HepG2 (cell line): ENCODE measurements around the gene CSNK1D.

Experiments
- MYNN ChIP-seq: sonication (generic); formaldehyde crosslinking; IDR thresholded peaks from 2 replicates; pipeline ENCODE4 v1.4.0; 2020; ENCODE audit warnings: mild to moderate bottlenecking, low read depth, missing genetic modification reagents
- RAD51 ChIP-seq: fragments of 450-650 bp; IDR thresholded peaks from 2 replicates; pipeline ENCODE4 v1.6.1; 2016; ENCODE audit warnings: borderline replicate concordance
- SP2 ChIP-seq: sonication (generic); formaldehyde crosslinking; IDR thresholded peaks from 2 replicates; pipeline ENCODE4 v1.5.1; 2020; ENCODE audit warnings: mild to moderate bottlenecking, missing genetic modification reagents
- ZBTB1 ChIP-seq: sonication (generic); formaldehyde crosslinking; IDR thresholded peaks from 2 replicates; pipeline ENCODE4 v1.4.0; 2020; ENCODE audit warnings: missing genetic modification reagents, borderline replicate concordance
- ZFP82 ChIP-seq: sonication (generic); formaldehyde crosslinking; IDR thresholded peaks from 2 replicates; pipeline ENCODE4 v1.5.1; 2020; ENCODE audit warnings: mild to moderate bottlenecking, missing genetic modification reagents, borderline replicate concordance
- ZKSCAN8 ChIP-seq: IDR thresholded peaks from 2 replicates; pipeline ENCODE4 v1.6.1; 2016; ENCODE audit warnings: borderline replicate concordance, missing genetic modification reagents, missing compliant biosample characterization
- ZSCAN25 ChIP-seq: sonication (generic); formaldehyde crosslinking; IDR thresholded peaks from 2 replicates; pipeline ENCODE4 v1.8.0; 2022; ENCODE audit warnings: mild to moderate bottlenecking, missing genetic modification reagents
- TF ChIP-seq, protein P1 (sequence below): sonication (generic); formaldehyde crosslinking; IDR thresholded peaks from 2 replicates; pipeline ENCODE4 v1.5.0; 2020; ENCODE audit warnings: missing genetic modification reagents
- TF ChIP-seq, protein P2 (sequence below): sonication (generic); formaldehyde crosslinking; IDR thresholded peaks from 2 replicates; pipeline ENCODE4 v1.5.0; 2020; ENCODE audit warnings: mild to moderate bottlenecking, missing genetic modification reagents, moderate library complexity
- TF ChIP-seq, protein P3 (sequence below): sonication (generic); formaldehyde crosslinking; IDR thresholded peaks from 2 replicates; pipeline ENCODE4 v1.4.0; 2020; ENCODE audit warnings: missing genetic modification reagents, borderline replicate concordance

DNA sequence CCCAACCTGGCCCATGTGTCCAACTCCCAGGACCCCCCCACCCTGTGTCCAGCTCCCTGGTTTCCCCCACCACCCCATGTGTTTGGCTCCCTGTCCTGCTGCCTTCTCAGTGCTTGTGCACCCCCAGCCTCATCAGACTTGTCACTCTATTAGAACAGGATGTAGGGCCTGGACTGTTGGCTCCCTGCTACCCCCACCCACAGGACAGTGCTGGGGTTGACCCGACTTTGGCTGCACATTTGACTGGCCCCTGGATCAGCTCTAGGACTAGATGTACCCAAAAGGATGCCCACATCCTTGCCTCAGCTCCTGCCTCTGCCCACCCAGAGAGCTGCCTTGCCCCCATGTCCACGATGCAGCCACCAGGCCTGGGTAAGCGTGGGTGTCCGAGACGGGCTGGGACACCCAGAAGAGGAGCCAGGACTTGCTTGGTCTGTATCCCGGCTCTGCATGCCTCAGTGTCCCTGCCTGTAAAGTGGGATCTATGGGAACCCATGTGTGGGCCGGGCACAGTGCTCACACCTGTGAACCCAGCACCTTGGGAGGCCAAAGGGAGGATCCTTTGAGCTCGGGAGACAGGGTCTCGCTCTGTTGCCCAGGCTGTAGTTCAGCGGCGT, 59.4 kb downstream of the CSNK1D start:
- no peak for TF ChIP-seq MYNN (CRISPR knock-in tag)
- no peak for TF ChIP-seq ZSCAN25
- TF ChIP-seq ZBTB1 (CRISPR knock-in tag) = no peak
- no peak for TF ChIP-seq SP2
- TF ChIP-seq RAD51 = no peak
- no peak for TF ChIP-seq ZFP82 (CRISPR knock-in tag)
- TF ChIP-seq, protein P1, sequence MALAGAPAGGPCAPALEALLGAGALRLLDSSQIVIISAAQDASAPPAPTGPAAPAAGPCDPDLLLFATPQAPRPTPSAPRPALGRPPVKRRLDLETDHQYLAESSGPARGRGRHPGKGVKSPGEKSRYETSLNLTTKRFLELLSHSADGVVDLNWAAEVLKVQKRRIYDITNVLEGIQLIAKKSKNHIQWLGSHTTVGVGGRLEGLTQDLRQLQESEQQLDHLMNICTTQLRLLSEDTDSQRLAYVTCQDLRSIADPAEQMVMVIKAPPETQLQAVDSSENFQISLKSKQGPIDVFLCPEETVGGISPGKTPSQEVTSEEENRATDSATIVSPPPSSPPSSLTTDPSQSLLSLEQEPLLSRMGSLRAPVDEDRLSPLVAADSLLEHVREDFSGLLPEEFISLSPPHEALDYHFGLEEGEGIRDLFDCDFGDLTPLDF (CRISPR knock-in tag) = no peak
- TF ChIP-seq, protein P2, sequence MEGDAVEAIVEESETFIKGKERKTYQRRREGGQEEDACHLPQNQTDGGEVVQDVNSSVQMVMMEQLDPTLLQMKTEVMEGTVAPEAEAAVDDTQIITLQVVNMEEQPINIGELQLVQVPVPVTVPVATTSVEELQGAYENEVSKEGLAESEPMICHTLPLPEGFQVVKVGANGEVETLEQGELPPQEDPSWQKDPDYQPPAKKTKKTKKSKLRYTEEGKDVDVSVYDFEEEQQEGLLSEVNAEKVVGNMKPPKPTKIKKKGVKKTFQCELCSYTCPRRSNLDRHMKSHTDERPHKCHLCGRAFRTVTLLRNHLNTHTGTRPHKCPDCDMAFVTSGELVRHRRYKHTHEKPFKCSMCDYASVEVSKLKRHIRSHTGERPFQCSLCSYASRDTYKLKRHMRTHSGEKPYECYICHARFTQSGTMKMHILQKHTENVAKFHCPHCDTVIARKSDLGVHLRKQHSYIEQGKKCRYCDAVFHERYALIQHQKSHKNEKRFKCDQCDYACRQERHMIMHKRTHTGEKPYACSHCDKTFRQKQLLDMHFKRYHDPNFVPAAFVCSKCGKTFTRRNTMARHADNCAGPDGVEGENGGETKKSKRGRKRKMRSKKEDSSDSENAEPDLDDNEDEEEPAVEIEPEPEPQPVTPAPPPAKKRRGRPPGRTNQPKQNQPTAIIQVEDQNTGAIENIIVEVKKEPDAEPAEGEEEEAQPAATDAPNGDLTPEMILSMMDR (CRISPR knock-in tag) = no peak
- TF ChIP-seq ZKSCAN8 = no peak
- TF ChIP-seq, protein P3, sequence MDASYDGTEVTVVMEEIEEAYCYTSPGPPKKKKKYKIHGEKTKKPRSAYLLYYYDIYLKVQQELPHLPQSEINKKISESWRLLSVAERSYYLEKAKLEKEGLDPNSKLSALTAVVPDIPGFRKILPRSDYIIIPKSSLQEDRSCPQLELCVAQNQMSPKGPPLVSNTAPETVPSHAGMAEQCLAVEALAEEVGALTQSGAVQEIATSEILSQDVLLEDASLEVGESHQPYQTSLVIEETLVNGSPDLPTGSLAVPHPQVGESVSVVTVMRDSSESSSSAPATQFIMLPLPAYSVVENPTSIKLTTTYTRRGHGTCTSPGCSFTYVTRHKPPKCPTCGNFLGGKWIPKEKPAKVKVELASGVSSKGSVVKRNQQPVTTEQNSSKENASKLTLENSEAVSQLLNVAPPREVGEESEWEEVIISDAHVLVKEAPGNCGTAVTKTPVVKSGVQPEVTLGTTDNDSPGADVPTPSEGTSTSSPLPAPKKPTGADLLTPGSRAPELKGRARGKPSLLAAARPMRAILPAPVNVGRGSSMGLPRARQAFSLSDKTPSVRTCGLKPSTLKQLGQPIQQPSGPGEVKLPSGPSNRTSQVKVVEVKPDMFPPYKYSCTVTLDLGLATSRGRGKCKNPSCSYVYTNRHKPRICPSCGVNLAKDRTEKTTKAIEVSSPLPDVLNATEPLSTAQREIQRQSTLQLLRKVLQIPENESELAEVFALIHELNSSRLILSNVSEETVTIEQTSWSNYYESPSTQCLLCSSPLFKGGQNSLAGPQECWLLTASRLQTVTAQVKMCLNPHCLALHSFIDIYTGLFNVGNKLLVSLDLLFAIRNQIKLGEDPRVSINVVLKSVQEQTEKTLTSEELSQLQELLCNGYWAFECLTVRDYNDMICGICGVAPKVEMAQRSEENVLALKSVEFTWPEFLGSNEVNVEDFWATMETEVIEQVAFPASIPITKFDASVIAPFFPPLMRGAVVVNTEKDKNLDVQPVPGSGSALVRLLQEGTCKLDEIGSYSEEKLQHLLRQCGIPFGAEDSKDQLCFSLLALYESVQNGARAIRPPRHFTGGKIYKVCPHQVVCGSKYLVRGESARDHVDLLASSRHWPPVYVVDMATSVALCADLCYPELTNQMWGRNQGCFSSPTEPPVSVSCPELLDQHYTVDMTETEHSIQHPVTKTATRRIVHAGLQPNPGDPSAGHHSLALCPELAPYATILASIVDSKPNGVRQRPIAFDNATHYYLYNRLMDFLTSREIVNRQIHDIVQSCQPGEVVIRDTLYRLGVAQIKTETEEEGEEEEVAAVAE = no peak
